GM21825 (cell line): ENCODE data around the gene AKNA.

Source experiments
- ATAC-seq: cut with Tn5 transposase; IDR thresholded peaks from one replicate; pipeline ENCODE4 v1.9.1; 2021; ENCODE audit warnings: mild to moderate bottlenecking, moderate library complexity; ENCODE audit not compliant: unreplicated experiment

Gene AKNA

GRCh38 chr9:114378016-114378415, 9.8 kb downstream of the AKNA start:
- ATAC-seq, result no peak

DNA sequence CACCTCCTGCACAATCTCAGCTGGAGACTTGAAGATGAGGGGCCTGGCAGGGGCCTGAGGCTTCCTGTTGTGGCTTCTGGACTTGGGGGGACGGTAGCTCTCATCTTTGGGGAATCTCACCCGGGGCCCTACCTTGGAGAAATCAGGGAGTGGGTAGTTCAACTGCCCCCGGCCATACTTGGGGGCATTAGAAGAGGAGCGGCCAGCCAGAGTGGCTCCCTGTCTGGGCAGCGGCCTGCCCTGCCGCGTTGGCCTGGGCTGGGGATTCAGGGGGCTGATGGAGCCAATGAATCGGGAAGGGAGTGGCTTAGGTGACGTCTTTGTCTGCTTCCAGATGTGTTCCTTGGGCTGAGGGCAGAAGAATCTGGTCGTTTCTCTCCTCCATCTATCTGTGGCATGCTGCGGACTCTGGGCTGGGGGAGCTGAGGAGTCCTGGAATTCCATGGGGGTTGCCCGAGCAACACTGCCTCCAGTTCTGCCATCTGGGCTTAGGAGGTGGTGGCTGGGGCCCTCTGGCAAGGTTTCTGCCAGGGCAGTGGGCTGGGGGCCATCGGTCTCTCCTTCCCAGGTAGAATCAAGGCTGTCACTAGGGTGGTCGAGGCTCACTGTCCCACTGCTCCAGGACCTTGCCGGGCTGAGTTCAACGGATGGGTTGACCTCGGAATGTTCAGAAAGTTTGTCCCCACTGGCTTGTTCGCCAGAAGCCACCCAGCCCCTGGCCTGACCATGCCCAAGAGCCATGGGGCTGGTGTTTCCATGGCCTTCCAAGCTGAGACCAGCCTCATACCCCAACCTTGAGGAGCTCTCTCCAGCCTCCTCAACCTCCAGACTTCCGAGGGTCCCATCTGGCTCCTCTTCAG, 11.0 kb downstream of the AKNA start:
- no peak for ATAC-seq

GRCh38 chr9:114375386-114376175, 12.2 kb downstream of the AKNA start:
- no peak for ATAC-seq

- no peak for ATAC-seq
Observed at GRCh38 chr9:114374936-114375335, 12.8 kb downstream of the AKNA start.

DNA sequence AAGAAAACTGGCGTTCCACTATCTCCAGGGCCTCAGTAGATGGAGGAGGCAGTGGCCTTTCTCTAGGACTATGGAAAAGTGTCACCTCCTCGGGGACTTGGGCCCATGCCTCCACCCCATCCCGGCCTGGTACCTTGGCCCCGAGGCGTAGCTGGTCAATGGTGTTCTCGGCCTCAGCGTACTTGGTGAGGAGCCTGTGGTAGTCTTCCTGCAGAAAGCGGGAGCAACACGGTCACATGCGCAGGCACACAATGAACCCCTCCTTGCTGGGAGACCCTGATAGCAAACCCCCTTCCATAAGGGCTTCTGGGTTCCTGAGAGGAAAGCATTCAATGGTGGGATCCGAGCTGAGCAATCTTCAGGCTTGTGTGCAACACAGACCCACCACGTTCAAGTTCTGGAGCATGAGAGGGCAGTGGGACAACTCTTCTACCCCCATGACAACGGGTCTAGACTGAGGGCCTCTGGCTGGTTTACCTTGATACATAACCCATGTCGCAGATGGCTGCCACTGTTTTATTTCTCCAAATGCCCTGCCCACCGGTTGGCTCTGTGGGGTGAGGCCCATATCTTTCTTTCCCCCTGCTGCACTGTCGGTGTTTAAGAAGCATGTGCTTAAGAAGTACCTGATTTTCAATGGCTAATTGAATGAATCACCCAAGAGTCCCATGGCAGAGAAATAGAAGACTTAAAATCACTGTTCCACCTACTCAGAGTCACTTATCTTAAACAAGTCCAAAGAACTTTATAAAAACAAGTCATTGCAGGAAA, 13.6 kb downstream of the AKNA start:
- ATAC-seq, result no peak

DNA sequence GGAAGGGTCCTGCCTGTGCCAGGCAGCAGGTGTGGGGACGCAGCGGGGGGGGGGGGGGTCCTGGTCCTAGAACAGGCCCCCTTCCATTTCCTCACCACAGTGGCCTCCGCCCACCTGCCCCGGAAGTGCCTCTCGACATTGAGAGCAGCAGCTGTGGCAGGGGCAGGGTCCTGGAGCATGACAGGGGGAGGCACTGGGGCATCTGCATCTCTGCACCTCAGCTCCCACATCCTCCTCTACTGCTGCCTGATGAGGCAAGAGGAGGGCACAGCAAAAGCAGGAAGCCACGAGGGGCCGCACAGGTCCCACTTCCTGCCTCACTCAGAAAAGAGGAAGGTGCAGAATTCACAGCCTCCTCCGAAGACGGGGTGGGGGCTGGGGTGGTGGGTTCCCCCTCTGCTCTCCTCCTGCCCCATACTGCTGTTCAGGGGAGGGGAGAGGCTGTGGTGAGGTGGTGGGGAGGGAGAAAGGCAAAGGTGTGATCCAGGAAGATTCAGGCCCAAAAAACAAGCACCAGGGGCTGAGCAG, 14.8 kb downstream of the AKNA start:
- ATAC-seq, result peak; percentile 90

DNA sequence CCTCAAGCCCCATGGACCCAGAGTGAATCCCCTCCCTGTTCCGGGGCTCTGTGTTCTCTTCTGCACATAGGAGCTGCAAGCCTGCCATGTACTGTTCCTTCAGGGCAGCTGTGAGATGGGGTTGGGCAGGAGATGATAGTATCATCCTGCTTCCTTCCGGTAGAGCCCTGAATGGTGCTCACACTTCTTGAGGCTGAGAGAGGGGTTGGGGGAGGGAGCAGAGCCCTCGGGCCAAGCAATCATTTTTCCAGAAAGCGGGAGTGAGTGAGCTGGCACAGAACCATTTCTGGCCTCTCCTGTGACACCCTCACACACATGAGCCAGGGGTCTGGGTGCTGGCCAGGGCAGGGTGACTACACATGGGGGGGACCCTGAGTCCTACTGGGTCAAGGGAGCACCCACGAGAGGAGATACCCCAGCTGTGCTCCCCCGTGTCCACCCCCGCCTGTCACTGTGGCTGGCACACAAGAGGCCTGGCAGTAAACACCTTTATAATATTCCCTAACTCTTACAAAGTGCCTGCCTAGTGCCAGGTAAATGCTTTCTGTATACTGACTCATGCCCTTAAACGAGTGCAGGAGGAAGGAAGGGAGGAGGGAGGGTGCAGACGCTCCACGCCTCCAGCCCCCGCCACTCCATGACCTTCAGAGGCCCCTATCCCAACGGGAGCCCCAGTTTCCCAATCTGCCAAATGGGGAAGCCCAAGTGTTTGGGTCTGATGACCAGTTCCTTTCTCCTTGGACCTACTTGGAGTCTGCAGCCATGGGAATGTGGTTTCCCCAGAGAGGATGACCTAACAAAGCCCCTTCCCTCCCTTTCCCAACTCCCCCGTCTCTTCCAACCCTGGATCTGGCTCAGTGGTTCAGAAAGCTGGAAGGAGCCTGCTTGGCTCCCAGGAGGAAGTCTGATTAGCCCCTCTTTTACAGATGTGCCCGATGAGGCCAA, 15.5 kb downstream of the AKNA start:
- no peak for ATAC-seq

DNA sequence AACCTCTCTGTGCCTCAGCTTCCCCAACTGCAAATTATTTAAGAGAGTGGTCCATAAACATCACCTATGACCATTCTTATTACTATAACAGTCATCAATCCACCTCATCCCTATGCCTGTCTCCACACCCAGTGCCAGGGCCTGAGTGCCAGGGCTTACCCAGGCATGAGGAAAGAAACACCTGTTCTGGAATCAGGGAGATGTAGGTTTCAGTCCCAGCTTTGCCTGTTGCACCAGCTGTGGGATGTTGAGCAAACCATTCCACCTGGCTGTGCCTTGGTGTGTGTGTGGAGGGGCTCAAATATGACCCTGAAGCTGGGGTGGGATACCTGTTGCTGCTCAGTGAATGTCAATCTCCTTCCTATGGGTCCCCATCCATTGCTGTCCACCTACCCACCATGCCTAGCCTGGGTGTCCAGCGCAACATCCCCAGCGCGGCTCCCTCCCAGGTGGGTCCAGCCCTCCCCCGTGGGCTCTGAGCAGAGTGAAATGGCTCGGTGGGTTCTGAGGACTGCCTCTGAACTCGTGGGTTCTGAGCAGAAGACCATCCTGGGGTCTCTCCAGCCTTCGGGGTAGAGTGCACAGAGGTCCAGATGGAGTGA, 16.3 kb downstream of the AKNA start:
- ATAC-seq, result no peak

- ATAC-seq, result no peak
Observed at GRCh38 chr9:114370968-114371320, 16.8 kb downstream of the AKNA start.

GRCh38 chr9:114370251-114370967, 17.4 kb downstream of the AKNA start:
- ATAC-seq, result no peak

- no peak for ATAC-seq
Observed at GRCh38 chr9:114369216-114370130, 18.3 kb downstream of the AKNA start.

GRCh38 chr9:114367772-114368569, 19.8 kb downstream of the AKNA start:
- no peak for ATAC-seq

GRCh38 chr9:114367366-114367765, 20.4 kb downstream of the AKNA start:
- ATAC-seq, result no peak

DNA sequence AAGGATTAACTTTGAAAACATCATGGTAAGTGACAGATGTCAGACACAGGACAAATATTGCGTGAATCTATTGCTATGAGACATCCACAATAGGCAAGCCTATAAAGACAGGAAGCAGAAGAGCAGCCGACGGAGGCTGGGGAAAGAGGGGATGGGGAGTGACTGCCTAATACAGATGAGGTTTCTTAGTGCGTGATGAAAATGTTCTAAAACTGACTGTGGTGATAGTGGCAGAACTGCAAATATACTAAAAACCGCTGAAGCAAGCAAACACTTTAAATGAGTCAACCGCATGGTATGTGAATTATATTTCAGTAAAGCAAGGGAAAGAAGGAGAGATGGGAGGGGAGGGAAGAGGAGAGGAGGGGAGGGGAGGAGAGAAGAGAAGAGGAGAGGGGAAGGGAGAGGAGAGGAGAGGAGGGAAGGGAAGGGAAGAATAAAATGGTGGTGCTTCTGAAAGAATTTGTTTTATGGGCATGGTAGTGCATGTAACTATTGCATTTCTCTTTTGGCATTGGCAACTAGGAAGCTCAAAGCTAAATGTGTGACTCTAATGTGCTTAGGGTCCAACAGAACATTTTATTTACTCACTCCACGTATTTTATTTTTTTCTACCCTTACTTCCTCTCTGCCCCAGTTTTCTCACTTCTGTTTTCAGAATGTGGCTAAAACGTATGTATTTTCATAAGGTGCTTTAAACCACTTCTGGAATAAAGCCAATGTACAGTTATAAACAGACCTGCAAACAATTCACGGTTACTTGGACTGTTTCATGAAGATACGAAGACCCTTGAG, 21.3 kb downstream of the AKNA start:
- ATAC-seq, result peak; percentile 38

DNA sequence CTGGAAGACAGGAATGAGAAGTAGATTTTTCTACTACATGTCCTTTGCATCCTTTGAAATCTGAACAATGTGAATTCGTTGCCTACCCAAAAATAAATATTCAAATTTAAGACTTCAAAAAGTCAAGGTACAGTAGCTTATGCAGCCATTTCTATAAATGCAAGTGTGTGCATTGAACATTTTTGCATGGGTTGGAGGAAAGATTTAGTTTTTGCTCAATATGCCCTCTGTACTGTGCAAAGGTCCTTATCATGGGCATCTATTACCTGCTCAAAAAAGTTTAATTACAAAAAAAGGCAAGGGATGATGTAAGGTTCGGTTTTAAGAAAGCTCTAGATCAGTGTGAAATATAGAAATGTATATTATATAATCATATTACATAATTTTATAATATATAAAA, 22.6 kb downstream of the AKNA start:
- no peak for ATAC-seq
